Natural killer cell (primary cell): Measurements from ENCODE around the gene PLAA. TPM values are rescaled to one million over a fixed set of nuclear protein-coding genes. Genes with fewer than 3 reads are reported as not detected.

Source experiments
- ATAC-seq, 3 donors: fragments of 150-1000 bp in 2 of 3; fragments of 200-7000 bp in 1 of 3; cut with Tn5 transposase; 1 replicate in 1 of 3; 2 replicates in 2 of 3; pipeline ENCODE4 v1.10.0; 2021; ENCODE audit warnings: mild to moderate bottlenecking in 2 of 3, moderate library complexity in 2 of 3
- DNase-seq, 2 donors: peaks; one replicate each; pipeline versions ENCODE4 v3.0.0 to v3.0.0-alpha.2; 2013 to 2021; ENCODE audit warnings: mixed read lengths in 1 of 2
- H3K27ac ChIP-seq: one replicate; pipeline ENCODE4 v1.5.1; 2013; ENCODE audit warnings: mild to moderate bottlenecking, low read length
- H3K27me3 ChIP-seq: one replicate; pipeline ENCODE4 v1.6.1; 2013; ENCODE audit warnings: low read length; ENCODE audit not compliant: control insufficient read depth, insufficient read depth
- H3K36me3 ChIP-seq: one replicate; pipeline ENCODE4 v1.6.1; 2013; ENCODE audit warnings: low read length; ENCODE audit not compliant: control insufficient read depth, insufficient read depth
- H3K4me1 ChIP-seq: one replicate; pipeline ENCODE4 v1.6.1; 2013; ENCODE audit warnings: low read length; ENCODE audit not compliant: control insufficient read depth, insufficient read depth
- H3K4me3 ChIP-seq: one replicate; pipeline ENCODE4 v1.5.1; 2013; ENCODE audit warnings: low read length
- H3K9me3 ChIP-seq: one replicate; pipeline ENCODE4 v1.6.1; 2013; ENCODE audit warnings: low read length; ENCODE audit not compliant: control insufficient read depth, insufficient read depth
- H3K27ac Mint-ChIP-seq, 2 donors: one replicate each; pipeline ENCODE4 v1.8.0; 2022; ENCODE audit warnings: mild to moderate bottlenecking in 2 of 2, mixed read lengths in 2 of 2, moderate library complexity in 1 of 2
- H3K27me3 Mint-ChIP-seq, 2 donors: one replicate each; pipeline ENCODE4 v1.8.0; 2022; ENCODE audit warnings: low read depth in 2 of 2, mixed read lengths in 2 of 2
- H3K36me3 Mint-ChIP-seq: one replicate; pipeline ENCODE4 v1.8.0; 2022; ENCODE audit warnings: mixed read lengths
- H3K4me1 Mint-ChIP-seq, 2 donors: one replicate each; pipeline ENCODE4 v1.8.0; 2022; ENCODE audit warnings: mixed read lengths in 2 of 2
- H3K4me3 Mint-ChIP-seq: one replicate; pipeline ENCODE4 v1.8.0; 2022; ENCODE audit warnings: mild to moderate bottlenecking, moderate library complexity, mixed read lengths
- H3K9me3 Mint-ChIP-seq, 2 donors: one replicate each; pipeline ENCODE4 v1.8.0; 2022; ENCODE audit warnings: mixed read lengths in 2 of 2
- CTCF ChIP-seq: fragments of 200-600 bp; IDR thresholded peaks from one replicate; pipeline ENCODE4 v1.8.0; 2022; ENCODE audit warnings: antibody characterized with exemption
- WGBS: methylation state at CpG from one replicate; pipeline ENCODE4 v1.1.7; 2013; ENCODE audit warnings: missing lambda C conversion rate; ENCODE audit not compliant: insufficient coverage; 5-methylcytosine and 5-hydroxymethylcytosine counted together
- intact Hi-C: fragments of 100-400 bp; cut with micrococcal nuclease; formaldehyde crosslinking; loops from one replicate; pipeline ENCODE4 v1.14.2; 2022
- total RNA-seq, 4 donors: library from RNA; stranded (reverse); fragments of 120-200 nt in 1 of 4; gene quantifications; one replicate each; pipeline versions ENCODE4 v1.2.3 to v1.2.4, GENCODE V29; 2013 to 2022

PLAA gene
- total RNA-seq: 10 to 100 TPM; 38.1 to 51.2 (median 45.5) TPM
- total RNA-seq (2013): 26.1 TPM

GRCh38 chr9:26946753-26947727 is at the start of gene PLAA:
TSS of gene PLAA (minus strand) at chr9:26947242. CDS start at chr9:26947045, 197 bp downstream.
- under 1% methylated on average over 76 of the region's 76 CpGs for WGBS
- Mint-ChIP-seq H3K27ac (peak within 1 kb of the TSS; percentile 99 to 100), H3K9me3 (no peaks in the 10 kb centered on the region), H3K4me3 (peak within 1 kb of the TSS; percentile 97), H3K36me3 (no peaks in the 10 kb centered on the region), H3K27me3 (peaks cover 0 to 7% of the 10 kb centered on the region in 2 donors), H3K4me1 (peaks cover 36 to 41% of the 10 kb centered on the region in 2 donors)
- no peaks in the 10 kb centered on the region for H3K9me3 ChIP-seq
- intact Hi-C loops: loop anchor here (1.0 kb wide), 2 partner anchors 9 to 55 kb away; partner anchors contain the start of genes CAAP1 and IFT74
- peaks cover 5% of the 10 kb centered on the region for H3K36me3 ChIP-seq
- ATAC-seq (peak; percentile 93 to 97 (median 95)), DNase-seq (peak; percentile 87 to 92)
- TF ChIP-seq CTCF: no peak
- H3K4me1 ChIP-seq: peaks cover 14% of the 10 kb centered on the region
- peak within 1 kb of the TSS; percentile 92 for H3K27ac ChIP-seq
- H3K4me3 ChIP-seq: peak within 1 kb of the TSS; percentile 76
- H3K27me3 ChIP-seq: no peaks in the 10 kb centered on the region

- no peak for ATAC-seq
- no peak for DNase-seq
- WGBS: no CpG with 5 or more reads among the region's 2 CpGs
- no peaks in the 10 kb centered on the region for H3K9me3 Mint-ChIP-seq
- Histone ChIP-seq H3K36me3 (no peaks in the 10 kb centered on the region), H3K4me3 (no peak overlapping the region), H3K9me3 (no peaks in the 10 kb centered on the region), H3K4me1 (no peaks in the 10 kb centered on the region), H3K27ac (no peak overlapping the region), H3K27me3 (no peaks in the 10 kb centered on the region)
- intact Hi-C loops: no loop called here
- no peaks in the 10 kb centered on the region for H3K27me3 Mint-ChIP-seq
- no peak for TF ChIP-seq CTCF
- no peaks in the 10 kb centered on the region for H3K36me3 Mint-ChIP-seq
- H3K4me1 Mint-ChIP-seq: no peaks in the 10 kb centered on the region
- H3K4me3 Mint-ChIP-seq: no peak overlapping the region
- H3K27ac Mint-ChIP-seq: no peak overlapping the region
Measured at GRCh38 chr9:26995810-26996209, 48.8 kb upstream of the PLAA start.

GRCh38 chr9:26983340-26983739 is 36.3 kb upstream of the PLAA start:
- Histone ChIP-seq H3K27ac (no peak overlapping the region), H3K9me3 (no peaks in the 10 kb centered on the region), H3K4me3 (no peak overlapping the region), H3K36me3 (peaks cover 7% of the 10 kb centered on the region), H3K27me3 (no peaks in the 10 kb centered on the region), H3K4me1 (no peaks in the 10 kb centered on the region)
- TF ChIP-seq CTCF: no peak
- Mint-ChIP-seq H3K9me3 (no peaks in the 10 kb centered on the region), H3K27me3 (no peaks in the 10 kb centered on the region), H3K4me3 (no peak overlapping the region), H3K4me1 (no peaks in the 10 kb centered on the region), H3K36me3 (peaks cover 7% of the 10 kb centered on the region), H3K27ac (no peak overlapping the region)
- ATAC-seq (no peak), DNase-seq (no peak)
- intact Hi-C loops: no loop called here
- 48% methylated on average over 1 of the region's 1 CpG for WGBS
